ENCODE results near the gene ARRDC2. TPM values are rescaled to one million over a fixed set of nuclear protein-coding genes. Genes with fewer than 3 reads are reported as not detected.
A peak's percentile ranks its signal among the peaks of the same experiment; 100 is the strongest.

ARRDC2 gene
- total and polyA plus RNA-seq, 2 of the 13 experiments (the other 11 are each of a cell fraction or from before 2014, with no cell fraction given) = 2.1 to 3.4 TPM

DNA sequence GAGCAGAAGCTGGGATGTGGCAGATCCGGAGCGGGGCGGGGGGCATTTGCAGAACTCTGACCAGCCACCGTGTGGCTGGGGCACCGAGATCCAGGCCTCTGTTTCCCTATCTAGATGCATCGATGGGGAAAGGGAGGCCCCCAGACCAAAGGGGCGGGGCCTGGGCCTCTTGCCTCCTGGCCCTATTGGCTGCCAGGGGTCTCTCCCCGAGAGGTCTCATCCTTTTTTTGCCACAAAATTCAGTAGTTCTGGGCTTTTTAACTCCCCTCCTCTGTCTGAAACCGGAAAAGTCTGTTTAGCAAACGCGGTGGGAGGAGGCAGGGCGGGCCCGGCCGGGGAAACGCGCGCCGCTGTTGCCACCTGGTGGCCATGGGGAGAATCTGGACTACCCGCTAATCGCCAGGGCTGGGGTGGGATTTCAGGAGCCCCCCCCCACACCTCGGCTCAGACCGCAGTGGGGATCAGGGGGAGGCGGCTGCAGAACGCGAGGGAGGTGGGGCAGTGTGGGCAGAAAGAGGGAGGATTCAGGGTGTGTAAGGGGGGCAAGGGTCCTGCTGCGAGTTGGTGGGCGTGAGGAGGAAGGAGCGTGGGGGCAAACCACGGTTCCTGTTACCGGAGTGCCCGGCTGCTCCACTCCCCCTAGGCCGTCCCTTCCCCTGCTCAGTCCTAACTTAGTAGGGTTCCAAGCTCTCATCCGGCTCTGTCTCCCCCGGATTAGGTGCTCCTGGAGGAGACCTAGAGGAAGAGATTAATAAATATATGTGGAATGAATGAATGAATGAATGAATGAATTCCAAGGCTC, 50.4 kb downstream of the ARRDC2 start (continued):
- TF ChIP-seq AFF4 (CRISPR knock-in tag; IDR thresholded peaks at IDR 0.05) = no peak
- TF ChIP-seq, protein P1, sequence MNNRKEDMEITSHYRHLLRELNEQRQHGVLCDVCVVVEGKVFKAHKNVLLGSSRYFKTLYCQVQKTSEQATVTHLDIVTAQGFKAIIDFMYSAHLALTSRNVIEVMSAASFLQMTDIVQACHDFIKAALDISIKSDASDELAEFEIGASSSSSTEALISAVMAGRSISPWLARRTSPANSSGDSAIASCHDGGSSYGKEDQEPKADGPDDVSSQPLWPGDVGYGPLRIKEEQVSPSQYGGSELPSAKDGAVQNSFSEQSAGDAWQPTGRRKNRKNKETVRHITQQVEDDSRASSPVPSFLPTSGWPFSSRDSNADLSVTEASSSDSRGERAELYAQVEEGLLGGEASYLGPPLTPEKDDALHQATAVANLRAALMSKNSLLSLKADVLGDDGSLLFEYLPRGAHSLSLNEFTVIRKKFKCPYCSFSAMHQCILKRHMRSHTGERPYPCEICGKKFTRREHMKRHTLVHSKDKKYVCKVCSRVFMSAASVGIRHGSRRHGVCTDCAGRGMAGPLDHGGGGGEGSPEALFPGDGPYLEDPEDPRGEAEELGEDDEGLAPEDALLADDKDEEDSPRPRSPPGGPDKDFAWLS (CRISPR knock-in tag; IDR thresholded peaks at IDR 0.05; ENCODE audit: borderline replicate concordance) = no peak
- TF ChIP-seq CREB3 (CRISPR knock-in tag; IDR thresholded peaks at IDR 0.05) = no peak
- TF ChIP-seq DZIP1 (CRISPR knock-in tag; IDR thresholded peaks at IDR 0.05) = no peak
- 0 out of 2 replicates have a peak, but pooled peaks have one; percentile 45 for TF ChIP-seq HDAC2 (CRISPR knock-in tag; IDR thresholded peaks at IDR 0.05)
- no peak for TF ChIP-seq ZMAT3 (CRISPR knock-in tag; conservative IDR thresholded peaks at IDR 0.05)
- TF ChIP-seq NR2F6 (IDR thresholded peaks at IDR 0.05) = no peak
- TF ChIP-seq NR2F6 (CRISPR knock-in tag; IDR thresholded peaks at IDR 0.05) = peak; percentile 33; the same call in 1 of the 2 replicates
- TF ChIP-seq, protein P2, sequence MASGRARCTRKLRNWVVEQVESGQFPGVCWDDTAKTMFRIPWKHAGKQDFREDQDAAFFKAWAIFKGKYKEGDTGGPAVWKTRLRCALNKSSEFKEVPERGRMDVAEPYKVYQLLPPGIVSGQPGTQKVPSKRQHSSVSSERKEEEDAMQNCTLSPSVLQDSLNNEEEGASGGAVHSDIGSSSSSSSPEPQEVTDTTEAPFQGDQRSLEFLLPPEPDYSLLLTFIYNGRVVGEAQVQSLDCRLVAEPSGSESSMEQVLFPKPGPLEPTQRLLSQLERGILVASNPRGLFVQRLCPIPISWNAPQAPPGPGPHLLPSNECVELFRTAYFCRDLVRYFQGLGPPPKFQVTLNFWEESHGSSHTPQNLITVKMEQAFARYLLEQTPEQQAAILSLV (CRISPR knock-in tag; IDR thresholded peaks at IDR 0.05; ENCODE audit: borderline replicate concordance) = no peak
- TF ChIP-seq RAD51 (IDR thresholded peaks at IDR 0.05; ENCODE audit: borderline replicate concordance) = no peak
- no peak for TF ChIP-seq NR2F2 (IDR thresholded peaks at IDR 0.05; ENCODE audit: borderline replicate concordance, low read depth)
- no peak for TF ChIP-seq BATF2 (CRISPR knock-in tag; IDR thresholded peaks at IDR 0.05)
- no peak for TF ChIP-seq ZNF598 (CRISPR knock-in tag; IDR thresholded peaks at IDR 0.05; ENCODE audit: borderline replicate concordance)
- TF ChIP-seq TRAFD1 (CRISPR knock-in tag; IDR thresholded peaks at IDR 0.05; ENCODE audit: borderline replicate concordance) = 0 out of 2 replicates have a peak, but pooled peaks have one; percentile 37
- no peak for TF ChIP-seq ZNF383 (CRISPR knock-in tag; IDR thresholded peaks at IDR 0.05; ENCODE audit: borderline replicate concordance)
